SU-DHL-6 (cell line): ENCODE data around the gene MFAP3.

Source experiments
- EZH2phosphoT487 ChIP-seq: fragments of 200-600 bp; sonication (generic), shearing (Covaris generic); conservative IDR thresholded peaks from 2 replicates; pipeline ENCODE4 v1.6.1; 2018; ENCODE audit warnings: mild to moderate bottlenecking, antibody characterized with exemption, low read length, moderate library complexity, mixed read lengths
- TF ChIP-seq, protein P1 (sequence below): fragments of 200-600 bp; sonication (generic); IDR thresholded peaks from one replicate; pipeline ENCODE4 v1.5.1; 2017; ENCODE audit warnings: antibody characterized with exemption, mild to moderate bottlenecking, low read length, moderate library complexity; ENCODE audit not compliant: insufficient read depth, poor library complexity, severe bottlenecking

DNA sequence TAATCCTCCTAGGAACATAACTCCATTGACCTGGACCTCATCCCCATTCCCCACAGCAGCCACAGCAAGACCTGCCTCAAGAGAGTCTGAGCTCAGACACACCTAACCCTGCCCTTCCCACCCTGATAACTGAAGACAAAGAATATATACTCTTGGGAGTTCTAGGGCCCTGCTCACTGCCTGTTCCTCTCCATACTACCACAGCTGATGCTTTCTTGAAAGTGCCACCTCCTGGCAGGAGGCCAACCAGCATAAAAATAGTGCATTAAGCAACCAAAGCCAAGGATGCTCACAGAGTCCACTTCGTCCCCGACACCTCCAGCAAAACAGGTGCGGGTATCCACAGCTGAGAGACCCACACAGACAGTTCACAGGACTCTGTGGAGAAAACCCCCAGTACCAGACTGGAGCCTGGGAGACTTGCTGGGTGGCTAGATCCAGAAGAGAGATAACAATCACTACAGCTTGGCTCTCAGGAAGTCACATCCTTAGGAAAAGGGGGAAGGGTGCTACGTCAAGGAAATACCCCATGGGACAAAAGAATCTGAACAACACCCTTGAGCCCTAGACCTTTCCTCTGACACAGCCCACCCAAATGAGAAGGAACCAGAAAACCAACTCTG, 23.6 kb upstream of the MFAP3 start:
- TF ChIP-seq, protein P1, sequence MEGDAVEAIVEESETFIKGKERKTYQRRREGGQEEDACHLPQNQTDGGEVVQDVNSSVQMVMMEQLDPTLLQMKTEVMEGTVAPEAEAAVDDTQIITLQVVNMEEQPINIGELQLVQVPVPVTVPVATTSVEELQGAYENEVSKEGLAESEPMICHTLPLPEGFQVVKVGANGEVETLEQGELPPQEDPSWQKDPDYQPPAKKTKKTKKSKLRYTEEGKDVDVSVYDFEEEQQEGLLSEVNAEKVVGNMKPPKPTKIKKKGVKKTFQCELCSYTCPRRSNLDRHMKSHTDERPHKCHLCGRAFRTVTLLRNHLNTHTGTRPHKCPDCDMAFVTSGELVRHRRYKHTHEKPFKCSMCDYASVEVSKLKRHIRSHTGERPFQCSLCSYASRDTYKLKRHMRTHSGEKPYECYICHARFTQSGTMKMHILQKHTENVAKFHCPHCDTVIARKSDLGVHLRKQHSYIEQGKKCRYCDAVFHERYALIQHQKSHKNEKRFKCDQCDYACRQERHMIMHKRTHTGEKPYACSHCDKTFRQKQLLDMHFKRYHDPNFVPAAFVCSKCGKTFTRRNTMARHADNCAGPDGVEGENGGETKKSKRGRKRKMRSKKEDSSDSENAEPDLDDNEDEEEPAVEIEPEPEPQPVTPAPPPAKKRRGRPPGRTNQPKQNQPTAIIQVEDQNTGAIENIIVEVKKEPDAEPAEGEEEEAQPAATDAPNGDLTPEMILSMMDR = no peak
- no peak for TF ChIP-seq EZH2phosphoT487
